ENCODE results near the gene ZNF423.

Gene ZNF423

GRCh38 chr16:49862694-49863093 lies 6.8 kb upstream of the ZNF423 start:
- no peak for DNase-seq (ENCODE audit: low read depth in 1 of 2, low spot score in 1 of 2)
- no peak for TF ChIP-seq JUND (IDR thresholded peaks at IDR 0.05; ENCODE audit: low read depth)
- in situ Hi-C loops (cut with HindIII; ENCODE audit: low pct_unique_long_range_greater_than_20kb, low sequenced_read_pairs), result no loop called here

- in situ Hi-C loops (cut with HindIII; ENCODE audit: low pct_unique_long_range_greater_than_20kb, low sequenced_read_pairs), result no loop called here
- TF ChIP-seq JUND (IDR thresholded peaks at IDR 0.05; ENCODE audit: low read depth), result no peak
Measured at GRCh38 chr16:49861299-49861698, 5.4 kb upstream of the ZNF423 start.

GRCh38 chr16:49860593-49860992 lies 4.7 kb upstream of the ZNF423 start:
- no peak for TF ChIP-seq JUND (IDR thresholded peaks at IDR 0.05; ENCODE audit: low read depth)
- in situ Hi-C loops (cut with HindIII; ENCODE audit: low pct_unique_long_range_greater_than_20kb, low sequenced_read_pairs), result no loop called here
- no peak for DNase-seq (ENCODE audit: low read depth in 1 of 2, low spot score in 1 of 2)

More at GRCh38 chr16:49861299-49861698, 5.4 kb upstream of the ZNF423 start:
- no peak for DNase-seq (ENCODE audit: low read depth in 1 of 2, low spot score in 1 of 2)

GRCh38 chr16:49859125-49859811 lies 3.4 kb upstream of the ZNF423 start:
- TF ChIP-seq JUND (IDR thresholded peaks at IDR 0.05; ENCODE audit: low read depth), result no peak
- in situ Hi-C loops (cut with HindIII; ENCODE audit: low pct_unique_long_range_greater_than_20kb, low sequenced_read_pairs), result no loop called here
- DNase-seq (ENCODE audit: low read depth in 1 of 2, low spot score in 1 of 2), result no peak

GRCh38 chr16:49858200-49859124 lies 2.5 kb upstream of the ZNF423 start:
- no peak for TF ChIP-seq JUND (IDR thresholded peaks at IDR 0.05; ENCODE audit: low read depth)
- DNase-seq (ENCODE audit: low read depth in 1 of 2, low spot score in 1 of 2), result no peak
- in situ Hi-C loops (cut with HindIII; ENCODE audit: low pct_unique_long_range_greater_than_20kb, low sequenced_read_pairs), result no loop called here

GRCh38 chr16:49857423-49858181 lies 1.7 kb upstream of the ZNF423 start:
- TF ChIP-seq JUND (IDR thresholded peaks at IDR 0.05; ENCODE audit: low read depth), result no peak
- peak; percentile 61 to 86 for DNase-seq (ENCODE audit: low read depth in 1 of 2, low spot score in 1 of 2)
- in situ Hi-C loops (cut with HindIII; ENCODE audit: low pct_unique_long_range_greater_than_20kb, low sequenced_read_pairs), result no loop called here

GRCh38 chr16:49856672-49857330 lies 889 bp upstream of the ZNF423 start:
- no peak for TF ChIP-seq JUND (IDR thresholded peaks at IDR 0.05; ENCODE audit: low read depth)
- peak; percentile 71 to 87 for DNase-seq (ENCODE audit: low read depth in 1 of 2, low spot score in 1 of 2)
- in situ Hi-C loops (cut with HindIII; ENCODE audit: low pct_unique_long_range_greater_than_20kb, low sequenced_read_pairs), result no loop called here

GRCh38 chr16:49855280-49855821 lies 561 bp downstream of the ZNF423 start:
- no peak for TF ChIP-seq JUND (IDR thresholded peaks at IDR 0.05; ENCODE audit: low read depth)
- DNase-seq (ENCODE audit: low read depth in 1 of 2, low spot score in 1 of 2), result peak; percentile 56 to 79

GRCh38 chr16:49854796-49855203 lies 1.1 kb downstream of the ZNF423 start:
- no peak for DNase-seq (ENCODE audit: low read depth in 1 of 2, low spot score in 1 of 2)

More at GRCh38 chr16:49855280-49855821, 561 bp downstream of the ZNF423 start:
- in situ Hi-C loops (cut with HindIII; ENCODE audit: low pct_unique_long_range_greater_than_20kb, low sequenced_read_pairs), result no loop called here

GRCh38 chr16:49854188-49854795 lies 1.6 kb downstream of the ZNF423 start:
- DNase-seq (ENCODE audit: low read depth in 1 of 2, low spot score in 1 of 2), result no peak
- in situ Hi-C loops (cut with HindIII; ENCODE audit: low pct_unique_long_range_greater_than_20kb, low sequenced_read_pairs), result no loop called here
- no peak for TF ChIP-seq JUND (IDR thresholded peaks at IDR 0.05; ENCODE audit: low read depth)

More at GRCh38 chr16:49854796-49855203, 1.1 kb downstream of the ZNF423 start:
- in situ Hi-C loops (cut with HindIII; ENCODE audit: low pct_unique_long_range_greater_than_20kb, low sequenced_read_pairs), result no loop called here
- no peak for TF ChIP-seq JUND (IDR thresholded peaks at IDR 0.05; ENCODE audit: low read depth)

GRCh38 chr16:49852279-49852678 lies 3.6 kb downstream of the ZNF423 start:
- no peak for TF ChIP-seq JUND (IDR thresholded peaks at IDR 0.05; ENCODE audit: low read depth)
- in situ Hi-C loops (cut with HindIII; ENCODE audit: low pct_unique_long_range_greater_than_20kb, low sequenced_read_pairs), result no loop called here
- no peak for DNase-seq (ENCODE audit: low read depth in 1 of 2, low spot score in 1 of 2)

Data from T47D (cell line).